Breast epithelium (tissue), 4 donors: ENCODE results near the gene PTPN14. TPM values are rescaled to one million over a fixed set of nuclear protein-coding genes. Genes with fewer than 3 reads are reported as not detected.
A peak's percentile ranks its signal among the peaks of the same experiment; 100 is the strongest.

ENCODE experiments used
- DNase-seq, 2 donors: peaks; one replicate each; pipeline ENCODE4 v3.0.0-alpha.2; 2019; ENCODE audit warnings: low spot score in 2 of 2
- H3K27ac ChIP-seq, 2 donors: fragments of 200-600 bp; sonication (generic) in 1 of 2; one replicate each; pipeline ENCODE4 v1.5.1; 2016 to 2019; ENCODE audit warnings: mild to moderate bottlenecking in 1 of 2
- H3K27me3 ChIP-seq, 2 donors: fragments of 200-600 bp; sonication (generic) in 1 of 2; one replicate each; pipeline versions ENCODE4 v1.5.1 to v1.6.0; 2017 to 2019; ENCODE audit warnings: control low read depth in 1 of 2, mild to moderate bottlenecking in 1 of 2
- H3K36me3 ChIP-seq: fragments of 200-600 bp; one replicate; pipeline ENCODE4 v1.5.1; 2019
- H3K4me1 ChIP-seq, 2 donors: fragments of 200-600 bp; sonication (generic); one replicate each; pipeline ENCODE4 v1.5.1; 2016 to 2019; ENCODE audit warnings: control low read depth in 1 of 2
- H3K4me3 ChIP-seq, 3 donors: fragments of 200-600 bp; sonication (generic); 1 replicate in 2 of 3; 2 replicates in 1 of 3; pipeline ENCODE4 v1.5.1; 2016 to 2019; ENCODE audit warnings: mild to moderate bottlenecking in 3 of 3, moderate library complexity in 2 of 3
- H3K9me3 ChIP-seq, 2 donors: fragments of 200-600 bp; sonication (generic) in 1 of 2; one replicate each; pipeline ENCODE4 v1.5.1; 2016 to 2019; ENCODE audit warnings: control low read depth in 1 of 2
- POLR2A ChIP-seq: fragments of 450-650 bp; IDR thresholded peaks from one replicate; pipeline ENCODE4 v1.6.1; 2016; ENCODE audit warnings: antibody characterized with exemption, mild to moderate bottlenecking, moderate library complexity
- POLR2AphosphoS5 ChIP-seq, 3 donors: sonication (generic); formaldehyde crosslinking; IDR thresholded peaks; one replicate each; pipeline ENCODE4 v1.6.1; 2017; ENCODE audit warnings: antibody characterized with exemption in 3 of 3
- intact Hi-C: fragments of 100-400 bp; cut with DNase I; formaldehyde crosslinking; loops from one replicate; pipeline ENCODE4 v1.15.1; 2023; ENCODE audit warnings: low total_unique reads
- total RNA-seq, 3 donors: library from RNA; depleted of rRNA; stranded (reverse); fragments of >200 nt; gene quantifications; one replicate each; pipeline ENCODE4 v1.1.0, GENCODE V29; 2016
- TF ChIP-seq, protein P1 (sequence below), 3 donors: fragments of 450-650 bp; IDR thresholded peaks; one replicate each; pipeline ENCODE4 v1.5.1; 2016 to 2017; ENCODE audit warnings: antibody characterized with exemption in 3 of 3, mild to moderate bottlenecking in 3 of 3, moderate library complexity in 3 of 3

The PTPN14 gene
- total RNA-seq, 3 donors from 2014 or later: 30.4 to 57.4 (median 49.5) TPM

DNA sequence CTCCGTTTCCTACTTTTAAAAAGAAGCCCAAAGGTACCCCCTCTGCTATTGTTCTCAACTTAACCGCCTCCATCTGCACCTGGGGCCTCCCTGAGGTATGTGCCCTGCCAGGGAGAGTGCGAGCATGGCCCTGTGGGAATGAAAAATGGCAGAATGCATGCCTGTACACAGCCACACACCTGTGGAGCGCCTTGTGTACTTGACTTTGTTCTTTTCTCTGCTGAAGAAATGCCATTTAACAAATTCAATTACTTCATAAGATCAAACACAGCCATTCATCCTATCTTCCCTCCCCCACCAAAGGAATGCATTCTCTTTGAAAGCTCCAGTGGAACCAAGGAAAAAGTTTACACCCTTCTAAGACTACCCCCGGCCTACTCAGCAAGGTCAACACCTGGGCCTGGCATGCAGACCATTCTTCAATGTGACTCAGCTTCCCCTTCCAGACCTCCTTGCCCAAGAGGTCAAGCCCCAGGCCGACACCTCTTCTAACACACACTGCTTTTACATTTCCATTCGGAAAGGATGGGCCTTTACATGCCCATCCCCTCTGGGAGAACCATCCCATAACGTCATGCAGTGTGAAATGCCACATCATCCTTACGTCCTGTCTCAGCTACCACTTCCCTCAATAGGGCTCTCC, 146.7 kb downstream of the PTPN14 start:
- Histone ChIP-seq H3K36me3 (no peaks in the 10 kb centered on the region), H3K27ac (peak overlapping the region in 1 of 2 donors; percentile 28), H3K4me1 (no peaks in the 10 kb centered on the region), H3K9me3 (no peaks in the 10 kb centered on the region), H3K4me3 (no peak overlapping the region), H3K27me3 (no peaks in the 10 kb centered on the region)
- intact Hi-C loops: no loop called here
- TF ChIP-seq, protein P1, sequence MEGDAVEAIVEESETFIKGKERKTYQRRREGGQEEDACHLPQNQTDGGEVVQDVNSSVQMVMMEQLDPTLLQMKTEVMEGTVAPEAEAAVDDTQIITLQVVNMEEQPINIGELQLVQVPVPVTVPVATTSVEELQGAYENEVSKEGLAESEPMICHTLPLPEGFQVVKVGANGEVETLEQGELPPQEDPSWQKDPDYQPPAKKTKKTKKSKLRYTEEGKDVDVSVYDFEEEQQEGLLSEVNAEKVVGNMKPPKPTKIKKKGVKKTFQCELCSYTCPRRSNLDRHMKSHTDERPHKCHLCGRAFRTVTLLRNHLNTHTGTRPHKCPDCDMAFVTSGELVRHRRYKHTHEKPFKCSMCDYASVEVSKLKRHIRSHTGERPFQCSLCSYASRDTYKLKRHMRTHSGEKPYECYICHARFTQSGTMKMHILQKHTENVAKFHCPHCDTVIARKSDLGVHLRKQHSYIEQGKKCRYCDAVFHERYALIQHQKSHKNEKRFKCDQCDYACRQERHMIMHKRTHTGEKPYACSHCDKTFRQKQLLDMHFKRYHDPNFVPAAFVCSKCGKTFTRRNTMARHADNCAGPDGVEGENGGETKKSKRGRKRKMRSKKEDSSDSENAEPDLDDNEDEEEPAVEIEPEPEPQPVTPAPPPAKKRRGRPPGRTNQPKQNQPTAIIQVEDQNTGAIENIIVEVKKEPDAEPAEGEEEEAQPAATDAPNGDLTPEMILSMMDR (IDR thresholded peaks at IDR 0.05): no peak
- TF ChIP-seq POLR2AphosphoS5 (IDR thresholded peaks at IDR 0.05) (no peak), POLR2A (no peak)
- DNase-seq: no peak

DNA sequence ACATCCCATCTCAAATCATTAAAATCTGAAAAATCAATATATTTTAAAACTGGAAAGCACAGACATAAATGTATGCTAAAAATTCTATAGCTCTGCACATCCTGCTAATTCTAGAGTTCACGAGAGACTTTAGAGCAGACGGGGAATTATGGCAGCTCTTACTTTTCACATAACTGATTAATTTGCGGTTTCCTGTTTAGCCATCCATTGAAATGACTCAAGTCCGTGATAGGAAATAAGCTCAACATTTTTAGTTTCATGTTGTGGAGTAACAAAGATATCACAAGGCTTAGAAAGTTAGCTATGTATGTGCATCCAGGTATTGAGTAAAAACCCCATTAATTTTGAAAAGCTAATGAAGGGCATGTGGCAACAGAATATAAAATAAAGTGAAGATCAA, 147.2 kb downstream of the PTPN14 start:
- Histone ChIP-seq H3K4me3 (no peak overlapping the region), H3K27me3 (no peaks in the 10 kb centered on the region), H3K4me1 (no peaks in the 10 kb centered on the region), H3K9me3 (no peaks in the 10 kb centered on the region), H3K36me3 (no peaks in the 10 kb centered on the region), H3K27ac (peak overlapping the region in 1 of 2 donors; percentile 28)
- intact Hi-C loops: no loop called here
- no peak for DNase-seq
- TF ChIP-seq POLR2A: no peak
- TF ChIP-seq POLR2AphosphoS5 (IDR thresholded peaks at IDR 0.05): no peak
- TF ChIP-seq, protein P1 (IDR thresholded peaks at IDR 0.05): no peak

DNA sequence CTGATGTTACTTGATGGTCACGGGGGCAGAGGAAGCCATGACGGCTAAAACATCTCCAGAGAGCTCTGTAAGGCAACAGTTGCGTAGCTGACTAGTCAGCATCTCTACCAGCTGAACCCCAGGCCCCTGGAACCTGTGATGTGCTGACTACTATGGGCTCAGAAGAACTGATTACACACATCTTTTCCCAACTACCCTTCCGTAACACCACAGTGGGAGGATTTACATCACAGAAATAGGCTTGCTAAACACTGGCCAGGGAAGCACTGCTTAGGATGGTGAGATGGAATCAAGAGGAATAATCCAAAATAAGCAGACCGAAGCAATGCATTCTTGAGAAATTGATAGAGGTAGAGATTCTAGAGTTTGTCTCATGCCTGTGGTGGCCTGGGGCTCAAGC, 148.0 kb downstream of the PTPN14 start:
- DNase-seq: no peak
- no peaks in the 10 kb centered on the region for H3K9me3 ChIP-seq
- no peak overlapping the region for H3K4me3 ChIP-seq
- intact Hi-C loops: no loop called here
- no peaks in the 10 kb centered on the region for H3K4me1 ChIP-seq
- peak overlapping the region in 1 of 2 donors; percentile 8 for H3K27ac ChIP-seq
- no peak for TF ChIP-seq POLR2A
- TF ChIP-seq, protein P1 (IDR thresholded peaks at IDR 0.05): no peak
- TF ChIP-seq POLR2AphosphoS5 (IDR thresholded peaks at IDR 0.05): no peak
- H3K36me3 ChIP-seq: no peaks in the 10 kb centered on the region
- no peaks in the 10 kb centered on the region for H3K27me3 ChIP-seq

DNA sequence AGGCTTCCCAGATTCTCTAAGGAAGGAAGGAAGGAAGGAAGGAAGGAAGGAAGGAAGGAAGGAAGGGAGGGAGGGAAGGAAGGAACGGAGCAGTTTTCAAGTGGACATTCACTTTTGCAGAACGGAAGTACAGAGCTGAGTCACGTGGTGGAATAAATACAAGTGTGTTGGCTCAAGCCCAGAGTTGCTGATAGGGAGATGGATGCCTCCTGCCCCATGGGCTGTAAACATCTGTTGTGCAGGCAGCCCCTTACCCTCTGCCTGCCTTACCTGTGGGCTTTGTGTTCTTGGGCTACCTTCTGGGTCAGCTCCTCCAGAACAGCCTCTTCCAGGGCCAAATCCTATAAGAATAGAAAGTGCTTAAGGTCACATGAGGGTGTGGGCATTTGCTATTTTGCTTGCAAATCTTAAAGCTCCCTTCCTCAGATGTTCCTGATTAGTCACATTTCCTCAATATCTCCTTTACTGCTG, 148.8 kb downstream of the PTPN14 start:
- DNase-seq: no peak
- no peak overlapping the region for H3K27ac ChIP-seq
- no peak overlapping the region for H3K4me3 ChIP-seq
- intact Hi-C loops: no loop called here
- H3K27me3 ChIP-seq: no peaks in the 10 kb centered on the region
- H3K9me3 ChIP-seq: no peaks in the 10 kb centered on the region
- H3K4me1 ChIP-seq: no peaks in the 10 kb centered on the region
- no peak for TF ChIP-seq POLR2A
- TF ChIP-seq, protein P1 (IDR thresholded peaks at IDR 0.05): no peak
- no peak for TF ChIP-seq POLR2AphosphoS5 (IDR thresholded peaks at IDR 0.05)
- no peaks in the 10 kb centered on the region for H3K36me3 ChIP-seq

DNA sequence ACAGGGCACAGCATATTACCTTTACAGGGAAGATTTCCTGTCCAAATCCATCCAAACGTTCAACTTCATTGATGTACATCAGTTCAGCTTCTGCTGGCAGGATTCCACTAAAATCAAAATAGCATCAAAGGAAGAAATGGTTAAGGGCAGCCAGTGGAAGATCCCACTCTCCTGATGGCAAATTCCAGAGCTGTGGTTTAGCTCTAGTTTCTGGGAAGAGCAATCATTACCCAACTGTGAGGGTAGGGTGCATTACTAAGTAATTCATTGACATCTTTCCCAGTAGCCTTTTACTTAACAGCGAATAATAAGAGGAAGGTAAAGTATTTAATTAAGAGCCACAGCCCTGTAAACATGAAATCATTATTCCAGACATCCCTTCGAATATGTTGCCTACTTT, 149.7 kb downstream of the PTPN14 start:
- intact Hi-C loops: no loop called here
- TF ChIP-seq POLR2AphosphoS5 (IDR thresholded peaks at IDR 0.05) (no peak), POLR2A (no peak)
- H3K36me3 ChIP-seq: no peaks in the 10 kb centered on the region
- H3K27me3 ChIP-seq: no peaks in the 10 kb centered on the region
- no peak for DNase-seq
- no peak overlapping the region for H3K27ac ChIP-seq
- H3K4me3 ChIP-seq: no peak overlapping the region
- H3K4me1 ChIP-seq: no peaks in the 10 kb centered on the region
- no peaks in the 10 kb centered on the region for H3K9me3 ChIP-seq
